Measurements from ENCODE around the gene KDM4F.
A peak's percentile ranks its signal among the peaks of the same experiment; 100 is the strongest.
"Not testable (repeated sequence)": the region's sequence is repeated elsewhere in the genome, so short reads cannot be mapped to it uniquely, and the experiment has no call there.

Gene KDM4F

DNA sequence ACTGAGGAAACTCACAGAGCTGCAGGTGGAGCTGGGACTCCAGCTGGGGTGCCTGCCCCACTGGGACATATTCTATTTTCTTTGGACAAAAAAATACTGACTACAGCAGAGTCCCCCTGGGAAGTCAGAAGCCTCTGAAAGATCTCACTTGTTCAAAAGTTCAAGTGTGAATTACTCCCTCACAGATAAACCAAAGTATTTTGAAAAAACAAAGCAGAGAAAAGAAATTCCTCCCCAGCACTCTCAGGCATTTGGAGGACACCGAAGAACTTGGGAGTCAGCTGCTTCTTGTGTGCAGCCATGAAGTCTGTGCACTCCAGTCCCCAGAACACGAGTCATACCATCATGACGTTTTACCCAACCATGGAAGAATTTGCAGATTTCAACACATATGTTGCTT lies at the start of gene KDM4F:
KDM4F (plus strand) TSS at position 301 of the 400 bp plus-strand sequence.
- not testable (repeated sequence) for FAIRE-seq; DNase-seq (ENCODE audit: insufficient read length, low spot score)

GRCh38 chr11:95003716-95004115 lies 45.5 kb upstream of the KDM4F start:
- FAIRE-seq (no peak), DNase-seq (ENCODE audit: insufficient read length, low spot score) (no peak)

- DNase-seq (ENCODE audit: insufficient read length, low spot score) (no peak), FAIRE-seq (no peak)
Observed at GRCh38 chr11:95005642-95006041, 43.6 kb upstream of the KDM4F start.

DNA sequence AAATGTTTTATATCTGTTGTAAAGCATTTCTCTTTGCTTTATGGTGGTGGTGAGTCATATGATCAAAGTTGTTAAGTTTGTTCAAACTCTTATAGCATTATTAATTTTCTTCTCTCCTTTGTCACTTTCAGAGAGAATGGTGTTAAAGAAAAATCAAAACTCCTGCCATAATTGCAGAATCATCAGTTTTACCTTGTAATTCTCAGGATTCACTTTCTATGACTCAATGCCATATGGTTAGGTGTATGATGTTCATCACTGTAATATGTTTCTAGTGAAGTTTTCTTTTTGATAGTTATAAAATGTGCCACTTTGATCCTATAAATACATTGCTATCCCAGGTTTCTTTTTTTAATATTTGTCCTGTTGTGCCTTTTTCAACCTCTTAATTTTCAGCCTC lies 37.8 kb upstream of the KDM4F start:
- FAIRE-seq (no peak), DNase-seq (ENCODE audit: insufficient read length, low spot score) (no peak)

GRCh38 chr11:95014184-95014821 lies 34.9 kb upstream of the KDM4F start:
- FAIRE-seq (no peak), DNase-seq (ENCODE audit: insufficient read length, low spot score) (no peak)

DNA sequence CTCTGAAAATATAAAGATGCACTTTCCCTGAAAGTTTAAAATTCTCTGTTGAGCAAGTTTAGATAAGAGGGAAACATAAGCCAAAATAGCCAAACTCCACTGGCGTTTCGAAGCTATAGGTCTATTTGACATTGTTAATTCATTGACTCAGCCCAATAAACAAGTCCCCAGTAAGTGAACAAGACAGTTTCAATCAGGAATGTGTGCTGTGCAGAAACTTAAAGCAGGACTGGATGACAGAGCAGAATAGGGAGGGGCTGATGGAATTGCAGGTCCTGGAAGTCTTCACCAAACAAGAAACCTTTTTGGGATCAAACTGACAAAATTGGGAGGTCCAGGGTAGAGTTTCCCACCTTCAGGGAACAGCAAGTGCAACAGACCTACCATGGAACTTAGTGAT lies 33.1 kb upstream of the KDM4F start:
- DNase-seq (ENCODE audit: insufficient read length, low spot score): no peak
- no peak for FAIRE-seq

DNA sequence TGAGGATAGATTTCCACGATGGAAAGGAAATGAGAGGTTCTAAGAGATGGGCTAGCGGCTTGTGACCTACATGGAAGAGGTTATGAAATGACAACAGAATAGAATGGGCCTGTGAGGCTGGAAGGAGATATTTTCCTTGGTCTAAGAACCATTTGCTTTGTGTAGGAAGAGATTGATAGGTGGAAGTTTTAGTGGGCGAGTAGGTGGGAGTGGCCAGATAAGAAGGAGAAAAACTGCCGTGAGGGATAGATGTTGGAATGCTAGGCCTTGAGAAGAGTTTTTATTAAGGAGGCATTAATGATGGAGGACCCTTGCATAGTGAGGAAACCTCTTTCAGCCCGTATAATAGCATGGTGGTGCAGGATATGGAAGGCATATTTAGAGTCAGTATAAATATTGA lies 27.8 kb upstream of the KDM4F start:
- DNase-seq (ENCODE audit: insufficient read length, low spot score); FAIRE-seq: not testable (repeated sequence)

GRCh38 chr11:95024958-95025357 lies 24.3 kb upstream of the KDM4F start, which contains the start of gene KDM4E:
KDM4E (plus strand) TSS chr11:95025258; CDS start chr11:95025558, 300 bp downstream.
- DNase-seq (ENCODE audit: insufficient read length, low spot score) (no peak), FAIRE-seq (no peak)

GRCh38 chr11:95025594-95025993 lies 23.6 kb upstream of the KDM4F start:
- FAIRE-seq; DNase-seq (ENCODE audit: insufficient read length, low spot score): not testable (repeated sequence)

- DNase-seq (ENCODE audit: insufficient read length, low spot score) (no peak), FAIRE-seq (no peak)
Observed at GRCh38 chr11:95028357-95028756, 20.9 kb upstream of the KDM4F start.

DNA sequence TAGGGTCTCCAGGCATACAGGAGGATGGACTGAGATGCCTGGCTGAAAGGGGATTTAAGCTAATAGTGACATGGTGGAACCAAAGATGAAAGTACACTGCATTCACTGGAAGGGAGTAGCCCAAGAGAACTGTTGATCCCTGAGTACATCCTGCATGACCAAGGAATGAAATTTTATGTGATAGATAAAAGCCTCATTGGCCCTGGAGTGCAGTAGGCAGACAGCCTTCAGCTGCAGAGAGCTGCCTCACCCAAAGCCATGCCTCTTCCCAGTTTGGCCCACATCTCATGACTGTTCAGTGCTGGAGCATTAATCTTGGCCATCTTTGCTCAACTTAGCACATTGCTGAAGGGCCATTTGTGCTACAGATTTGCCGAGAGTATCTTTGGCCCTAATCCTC lies 16.2 kb upstream of the KDM4F start:
- DNase-seq (ENCODE audit: insufficient read length, low spot score) (no peak), FAIRE-seq (no peak)

DNA sequence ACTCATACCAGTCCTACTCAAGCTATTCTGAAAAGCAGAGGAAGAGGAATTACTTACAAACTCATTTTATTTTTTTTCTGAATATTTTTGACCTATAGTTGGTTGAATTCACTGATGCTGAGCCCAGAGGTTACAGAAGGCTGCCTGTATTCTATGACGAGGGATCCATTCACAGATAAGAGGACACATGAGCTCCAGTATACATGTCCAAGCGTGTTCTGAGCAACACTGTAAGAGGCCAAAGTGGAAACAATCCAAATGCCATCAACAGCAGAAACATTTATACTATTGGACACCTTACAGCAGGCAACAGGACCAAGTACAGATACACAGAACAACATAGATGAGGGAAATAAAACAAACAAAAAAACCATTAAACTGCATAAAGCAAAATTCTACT lies 13.9 kb upstream of the KDM4F start:
- FAIRE-seq: no peak
- no peak for DNase-seq (ENCODE audit: insufficient read length, low spot score)

DNA sequence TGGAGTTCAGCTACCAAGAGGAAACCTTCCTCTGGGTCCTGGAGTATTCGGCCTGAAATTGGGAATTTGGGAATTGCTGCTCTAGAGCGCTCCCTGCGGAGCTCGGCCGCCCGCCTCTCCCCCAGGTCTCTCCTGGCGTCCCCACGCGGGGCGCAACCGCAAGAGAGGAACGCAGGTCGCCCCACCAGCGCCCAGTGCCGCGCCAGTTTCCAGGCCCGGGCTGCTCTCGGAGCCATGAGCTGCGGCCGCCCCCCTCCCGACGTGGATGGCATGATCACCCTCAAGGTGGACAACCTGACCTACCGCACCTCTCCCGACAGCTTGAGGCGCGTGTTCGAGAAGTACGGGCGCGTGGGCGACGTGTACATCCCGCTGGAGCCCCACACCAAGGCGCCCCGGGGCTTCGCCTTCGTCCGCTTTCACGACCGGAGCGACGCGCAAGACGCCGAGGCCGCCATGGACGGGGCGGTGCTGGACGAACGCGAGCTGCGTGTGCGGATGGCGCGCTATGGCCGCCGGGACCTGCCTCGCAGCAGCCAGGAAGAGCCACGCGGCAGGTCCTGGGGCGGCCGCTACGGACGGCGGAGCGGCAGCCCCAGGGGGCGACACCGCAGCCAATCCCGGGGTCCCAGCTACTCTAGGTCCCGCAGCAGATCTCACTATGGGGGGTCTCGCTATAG lies 11.7 kb upstream of the KDM4F start:
- DNase-seq (ENCODE audit: insufficient read length, low spot score); FAIRE-seq: not testable (repeated sequence)

DNA sequence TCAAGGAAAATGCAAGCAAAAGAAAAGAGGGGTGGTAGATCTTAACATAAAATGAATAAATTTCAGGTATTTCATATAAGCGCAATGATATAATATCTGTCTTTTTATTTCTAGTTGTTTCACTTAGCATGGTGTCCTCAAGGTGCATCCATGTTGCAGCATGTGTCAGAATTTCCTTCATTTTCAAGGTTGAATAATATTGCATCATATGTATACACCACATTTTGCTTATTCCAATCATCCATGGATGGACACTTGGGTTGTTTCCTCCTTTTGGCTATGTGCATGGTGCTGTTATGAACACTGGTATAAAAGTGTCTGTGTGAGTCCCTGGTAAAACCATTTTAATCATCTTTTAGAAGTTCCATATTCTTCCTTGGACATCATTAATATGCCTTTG lies 7.0 kb upstream of the KDM4F start:
- DNase-seq (ENCODE audit: insufficient read length, low spot score) (no peak), FAIRE-seq (no peak)

GRCh38 chr11:95042906-95043305 lies 6.3 kb upstream of the KDM4F start:
- FAIRE-seq: no peak
- DNase-seq (ENCODE audit: insufficient read length, low spot score): no peak

DNA sequence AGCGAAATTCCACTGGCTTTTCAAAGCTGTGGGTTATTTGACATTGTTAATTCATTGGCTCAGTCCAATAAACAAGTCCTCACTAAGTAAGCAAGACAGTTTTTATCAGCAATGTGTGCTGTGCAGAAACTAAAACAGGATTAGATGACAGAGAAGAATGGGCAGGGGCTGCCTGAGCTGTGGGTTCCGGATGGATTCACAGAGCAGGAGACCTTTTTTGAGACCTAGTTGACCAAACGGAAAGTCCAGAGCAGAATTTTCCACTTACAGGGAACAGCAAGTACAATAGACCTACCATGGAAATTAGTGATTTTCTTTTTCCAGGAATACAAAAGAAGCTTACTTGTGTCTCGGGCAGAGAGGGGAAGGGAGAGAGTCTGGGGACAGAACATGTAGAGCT lies 5.2 kb upstream of the KDM4F start:
- DNase-seq (ENCODE audit: insufficient read length, low spot score): no peak
- FAIRE-seq: no peak

GRCh38 chr11:95045812-95046211 lies 3.4 kb upstream of the KDM4F start:
- no peak for DNase-seq (ENCODE audit: insufficient read length, low spot score)
- no peak for FAIRE-seq

- FAIRE-seq: no peak
- DNase-seq (ENCODE audit: insufficient read length, low spot score): no peak
Observed at GRCh38 chr11:95050595-95051202, 1.5 kb downstream of the KDM4F start.

- DNase-seq (ENCODE audit: insufficient read length, low spot score) (no peak), FAIRE-seq (no peak)
Observed at GRCh38 chr11:95054356-95054755, 5.1 kb downstream of the KDM4F start.

GRCh38 chr11:95055283-95055897 lies 6.2 kb downstream of the KDM4F start:
- DNase-seq (ENCODE audit: insufficient read length, low spot score) (no peak), FAIRE-seq (peak; percentile 88)

DNA sequence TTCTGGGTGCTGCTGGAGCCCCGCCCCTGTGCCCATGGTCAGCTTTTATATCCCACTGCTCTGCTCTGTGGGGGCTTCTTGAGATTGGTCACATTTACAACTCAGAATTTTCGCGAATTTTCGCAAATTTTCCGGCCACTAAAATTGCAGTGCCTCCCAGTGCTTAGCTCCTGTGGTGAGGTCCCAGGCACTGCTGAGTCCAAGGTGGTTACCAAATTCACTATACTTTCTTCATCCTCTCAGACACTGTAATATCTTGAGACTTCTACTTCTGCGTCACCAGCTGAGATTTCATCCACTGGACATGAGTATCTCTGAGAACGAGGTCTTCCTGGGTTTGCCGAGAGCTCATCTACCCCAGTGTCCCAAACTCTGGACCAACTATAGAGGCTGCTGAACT lies 8.7 kb downstream of the KDM4F start:
- no peak for DNase-seq (ENCODE audit: insufficient read length, low spot score)
- FAIRE-seq: no peak

GRCh38 chr11:95058621-95059020 lies 9.4 kb downstream of the KDM4F start:
- FAIRE-seq (no peak), DNase-seq (ENCODE audit: insufficient read length, low spot score) (no peak)

Data from GM19239 (cell line).